ENCODE data around the gene GPC5. TPM values are rescaled to one million over a fixed set of nuclear protein-coding genes. Genes with fewer than 3 reads are reported as not detected.

The GPC5 gene
- polyA plus RNA-seq, 12 donors = 0.23 to 1.4 (median 0.50) TPM; not detected in 2

- DNase-seq = no peak
Observed at GRCh38 chr13:92354583-92354982, 956.2 kb downstream of the GPC5 start.

GRCh38 chr13:92355213-92355612 is 956.8 kb downstream of the GPC5 start:
- DNase-seq = peak; percentile 7

GRCh38 chr13:92362717-92363116 is 964.3 kb downstream of the GPC5 start:
- peak; percentile 9 for DNase-seq

GRCh38 chr13:92365904-92366303 is 967.5 kb downstream of the GPC5 start:
- no peak for DNase-seq

GRCh38 chr13:92377396-92377795 is 979.0 kb downstream of the GPC5 start:
- DNase-seq = no peak

GRCh38 chr13:92379371-92379770 is 981.0 kb downstream of the GPC5 start:
- DNase-seq = no peak

- no peak for DNase-seq
Observed at GRCh38 chr13:92384410-92384809, 986.0 kb downstream of the GPC5 start.

GRCh38 chr13:92387245-92387644 is 988.8 kb downstream of the GPC5 start:
- no peak for DNase-seq

GRCh38 chr13:92390217-92390616 is 991.8 kb downstream of the GPC5 start:
- no peak for DNase-seq

GRCh38 chr13:92403606-92404005 is 1005.2 kb downstream of the GPC5 start:
- DNase-seq = no peak

GRCh38 chr13:92407858-92408257 is 1009.4 kb downstream of the GPC5 start:
- no peak for DNase-seq

- DNase-seq = no peak
Observed at GRCh38 chr13:92412481-92412880, 1014.1 kb downstream of the GPC5 start.

GRCh38 chr13:92412996-92413395 is 1014.6 kb downstream of the GPC5 start:
- no peak for DNase-seq

GRCh38 chr13:92413452-92413851 is 1015.0 kb downstream of the GPC5 start:
- no peak for DNase-seq

- no peak for DNase-seq
Observed at GRCh38 chr13:92414851-92415250, 1016.4 kb downstream of the GPC5 start.

GRCh38 chr13:92415781-92416180 is 1017.4 kb downstream of the GPC5 start:
- DNase-seq = no peak

GRCh38 chr13:92418818-92419412 is 1020.5 kb downstream of the GPC5 start:
- no peak for DNase-seq

- DNase-seq = no peak
Observed at GRCh38 chr13:92429231-92429630, 1030.8 kb downstream of the GPC5 start.

- DNase-seq = no peak
Observed at GRCh38 chr13:92433386-92433785, 1035.0 kb downstream of the GPC5 start.

GRCh38 chr13:92433963-92434362 is 1035.5 kb downstream of the GPC5 start:
- no peak for DNase-seq

GRCh38 chr13:92436924-92437323 is 1038.5 kb downstream of the GPC5 start:
- DNase-seq = no peak

GRCh38 chr13:92444244-92444643 is 1045.8 kb downstream of the GPC5 start:
- no peak for DNase-seq

GRCh38 chr13:92451060-92451459 is 1052.6 kb downstream of the GPC5 start:
- no peak for DNase-seq

GRCh38 chr13:92452840-92453239 is 1054.4 kb downstream of the GPC5 start:
- no peak for DNase-seq

GRCh38 chr13:92459306-92459705 is 1060.9 kb downstream of the GPC5 start:
- DNase-seq = no peak

Measured in muscle of arm (tissue), 12 donors.